HEK293 (cell line): ENCODE data around the gene ROM1.

Experiments
- CTCF ChIA-PET: fragments of 350-600 bp; formaldehyde crosslinking; extraction: SDS; loops from one replicate; lab custom pipeline; 2021; ENCODE audit warnings: antibody characterized with exemption; lab: Yijun Ruan, JAX
- POLR2A ChIA-PET: fragments of 300-600 bp; formaldehyde crosslinking; extraction: SDS; loops from one replicate; lab custom pipeline; 2020; ENCODE audit warnings: antibody characterized with exemption, inconsistent platforms; lab: Yijun Ruan, JAX
- H3K27ac ChIP-seq: fragments of 200-500 bp; sonication (Bioruptor generic); 2 replicates; pipeline ENCODE4 v1.5.1; 2014; ENCODE audit warnings: low read depth, low read length, control low read depth, inconsistent platforms; ENCODE audit errors: extremely low read depth
- H3K36me3 ChIP-seq, 2 experiments: fragments of 200-500 bp in 1 of 2; sonication (Bioruptor generic) in 1 of 2; 1 replicate in 1 of 2; 2 replicates in 1 of 2; pipeline ENCODE4 v1.5.1; 2014 to 2017; ENCODE audit warnings: inconsistent platforms in 2 of 2, low read length in 2 of 2; ENCODE audit not compliant: control insufficient read depth in 2 of 2, insufficient read depth in 1 of 2
- H3K4me1 ChIP-seq: fragments of 200-500 bp; sonication (Bioruptor generic); 2 replicates; pipeline ENCODE4 v1.5.1; 2014; ENCODE audit warnings: mild to moderate bottlenecking, low read length, inconsistent platforms; ENCODE audit not compliant: control insufficient read depth, insufficient read depth
- H3K4me3 ChIP-seq: 2 replicates; pipeline ENCODE4 v1.5.1; 2011; ENCODE audit warnings: low read depth, mild to moderate bottlenecking, control low read depth, low read length, moderate library complexity
- H3K9me3 ChIP-seq: fragments of 200-500 bp; sonication (Bioruptor generic); 2 replicates; pipeline ENCODE4 v1.5.1; 2014; ENCODE audit warnings: low read depth, low read length, inconsistent platforms; ENCODE audit not compliant: control insufficient read depth, insufficient read depth
- BCL6B ChIP-seq: fragments of 450-650 bp; formaldehyde crosslinking; IDR thresholded peaks from 2 replicates; pipeline ENCODE4 v1.5.1; 2017; ENCODE audit warnings: missing biosample characterization, missing genetic modification characterization
- CTCF ChIP-seq: fragments of 450-650 bp; formaldehyde crosslinking; IDR thresholded peaks from 2 replicates; pipeline ENCODE4 v1.5.1; 2016; ENCODE audit warnings: missing biosample characterization, missing genetic modification characterization
- GLIS1 ChIP-seq: fragments of 450-650 bp; formaldehyde crosslinking; IDR thresholded peaks from 2 replicates; pipeline ENCODE4 v1.5.1; 2016; ENCODE audit warnings: missing biosample characterization, missing genetic modification characterization
- IKZF3 ChIP-seq: fragments of 450-650 bp; IDR thresholded peaks from 2 replicates; pipeline ENCODE4 v1.5.0; 2018; ENCODE audit warnings: missing biosample characterization, mild to moderate bottlenecking, missing genetic modification characterization, moderate library complexity
- KLF1 ChIP-seq: fragments of 450-650 bp; formaldehyde crosslinking; IDR thresholded peaks from 2 replicates; pipeline ENCODE4 v1.5.1; 2016; ENCODE audit warnings: missing biosample characterization, missing genetic modification characterization
- KLF10 ChIP-seq: fragments of 450-650 bp; IDR thresholded peaks from 2 replicates; pipeline ENCODE4 v1.5.1; 2018; ENCODE audit warnings: missing biosample characterization, mild to moderate bottlenecking, missing genetic modification characterization
- PRDM1 ChIP-seq: fragments of 450-650 bp; formaldehyde crosslinking; IDR thresholded peaks from 2 replicates; pipeline ENCODE4; 2016; ENCODE audit warnings: missing biosample characterization, missing genetic modification characterization
- SCRT2 ChIP-seq: fragments of 450-650 bp; formaldehyde crosslinking; IDR thresholded peaks from 2 replicates; pipeline ENCODE4 v1.5.1; 2016; ENCODE audit warnings: missing biosample characterization, missing genetic modification characterization
- SP3 ChIP-seq: fragments of 450-650 bp; formaldehyde crosslinking; IDR thresholded peaks from 2 replicates; pipeline ENCODE4 v1.5.1; 2016; ENCODE audit warnings: missing biosample characterization, missing genetic modification characterization
- TCF7L2 ChIP-seq: IDR thresholded peaks from 2 replicates; pipeline ENCODE4 v1.6.1; 2011; ENCODE audit warnings: low read depth, mild to moderate bottlenecking, inconsistent platforms, low read length, moderate library complexity, borderline replicate concordance
- WT1 ChIP-seq: fragments of 450-650 bp; formaldehyde crosslinking; IDR thresholded peaks from 2 replicates; pipeline ENCODE4 v1.5.1; 2016; ENCODE audit warnings: missing biosample characterization, missing genetic modification characterization
- ZBTB21 ChIP-seq: fragments of 450-650 bp; formaldehyde crosslinking; IDR thresholded peaks from 2 replicates; pipeline ENCODE4 v1.5.1; 2017; ENCODE audit warnings: missing biosample characterization, missing genetic modification characterization
- ZFP3 ChIP-seq: fragments of 450-650 bp; formaldehyde crosslinking; IDR thresholded peaks from 2 replicates; pipeline ENCODE4 v1.5.1; 2016; ENCODE audit warnings: low read depth, missing biosample characterization, missing genetic modification characterization
- ZNF121 ChIP-seq: fragments of 450-650 bp; formaldehyde crosslinking; IDR thresholded peaks from 2 replicates; pipeline ENCODE4 v1.5.1; 2016; ENCODE audit warnings: missing biosample characterization, missing genetic modification characterization
- ZNF132 ChIP-seq: fragments of 450-650 bp; formaldehyde crosslinking; IDR thresholded peaks from 2 replicates; pipeline ENCODE4 v1.5.1; 2017; ENCODE audit warnings: missing biosample characterization, missing genetic modification characterization, borderline replicate concordance
- ZNF174 ChIP-seq: fragments of 450-650 bp; formaldehyde crosslinking; IDR thresholded peaks from 2 replicates; pipeline ENCODE4 v1.5.0; 2017; ENCODE audit warnings: missing biosample characterization, mild to moderate bottlenecking, missing genetic modification characterization
- ZNF175 ChIP-seq: fragments of 450-650 bp; formaldehyde crosslinking; IDR thresholded peaks from 2 replicates; pipeline ENCODE4 v1.5.1; 2016; ENCODE audit warnings: missing biosample characterization, missing genetic modification characterization
- ZNF211 ChIP-seq: fragments of 450-650 bp; formaldehyde crosslinking; IDR thresholded peaks from 2 replicates; pipeline ENCODE4 v1.5.1; 2016; ENCODE audit warnings: low read depth, missing biosample characterization, missing genetic modification characterization
- ZNF274 ChIP-seq, 2 experiments: fragments of 200-500 bp in 1 of 2; fragments of 450-650 bp in 1 of 2; sonication (Bioruptor generic) in 1 of 2; formaldehyde crosslinking in 1 of 2; IDR thresholded peaks; 2 replicates each; pipeline versions ENCODE4 v1.5.1 to v1.6.1; 2014 to 2016; ENCODE audit warnings: borderline replicate concordance in 1 of 2, inconsistent platforms in 1 of 2, low read length in 1 of 2, missing biosample characterization in 1 of 2, missing genetic modification characterization in 1 of 2
- ZNF335 ChIP-seq: fragments of 450-650 bp; formaldehyde crosslinking; conservative IDR thresholded peaks from 2 replicates; pipeline ENCODE4 v1.5.1; 2016; ENCODE audit warnings: missing biosample characterization, missing genetic modification characterization
- ZNF426 ChIP-seq: fragments of 450-650 bp; formaldehyde crosslinking; IDR thresholded peaks from 2 replicates; pipeline ENCODE4 v1.5.1; 2017; ENCODE audit warnings: missing biosample characterization, missing genetic modification characterization, mild to moderate bottlenecking, inconsistent platforms, moderate library complexity
- ZNF561 ChIP-seq: fragments of 450-650 bp; IDR thresholded peaks from 2 replicates; pipeline ENCODE4 v1.5.1; 2018; ENCODE audit warnings: missing biosample characterization, missing genetic modification characterization, borderline replicate concordance
- ZNF658 ChIP-seq: fragments of 450-650 bp; formaldehyde crosslinking; IDR thresholded peaks from 2 replicates; pipeline ENCODE4; 2016; ENCODE audit warnings: missing biosample characterization, missing genetic modification characterization
- ZNF707 ChIP-seq: fragments of 450-650 bp; formaldehyde crosslinking; IDR thresholded peaks from 2 replicates; pipeline ENCODE4 v1.5.1; 2016; ENCODE audit warnings: missing biosample characterization, missing genetic modification characterization
- ZSCAN30 ChIP-seq: fragments of 450-650 bp; IDR thresholded peaks from 2 replicates; pipeline ENCODE4 v1.5.1; 2018; ENCODE audit warnings: missing biosample characterization, mild to moderate bottlenecking, missing genetic modification characterization, moderate library complexity
- ZSCAN4 ChIP-seq: fragments of 450-650 bp; formaldehyde crosslinking; IDR thresholded peaks from 2 replicates; pipeline ENCODE4 v1.5.1; 2017; ENCODE audit warnings: missing biosample characterization, missing genetic modification characterization

The ROM1 gene

GRCh38 chr11:62632492-62632891, 19.4 kb downstream of the ROM1 start:
- Histone ChIP-seq H3K4me3 (no peak overlapping the region), H3K36me3 (peaks cover 43 to 95% of the 10 kb centered on the region in 2 experiments), H3K9me3 (no peaks in the 10 kb centered on the region)
- POLR2A ChIA-PET = interaction anchor here (0.6 to 1.6 kb wide), 2 partner anchors 40 to 233 kb away, joined by 3 to 6 read pairs; partner anchors contain the start of gene LBHD1
- TF ChIP-seq ZBTB21 (tag by site-specific recombination) = no peak
- TF ChIP-seq ZNF132 (tag by site-specific recombination) = no peak
- TF ChIP-seq KLF10 (tag by site-specific recombination) = no peak
- no peak for TF ChIP-seq TCF7L2
- no peak for TF ChIP-seq CTCF (tag by site-specific recombination)
- TF ChIP-seq ZNF174 (tag by site-specific recombination) = no peak
- TF ChIP-seq ZNF707 (tag by site-specific recombination) = no peak
- no peak for TF ChIP-seq ZNF426
- no peak for TF ChIP-seq ZNF561 (tag by site-specific recombination)
- no peak for TF ChIP-seq KLF1 (tag by site-specific recombination)
- TF ChIP-seq, all 188 proteins: peak for 0
- Histone ChIP-seq H3K27ac (no peak overlapping the region), H3K4me1 (no peaks in the 10 kb centered on the region)
- CTCF ChIA-PET = interaction anchor here (0.6 to 0.7 kb wide), 2 partner anchors 41 to 247 kb away, joined by 3 read pairs; no protein-coding TSS in a partner anchor

DNA sequence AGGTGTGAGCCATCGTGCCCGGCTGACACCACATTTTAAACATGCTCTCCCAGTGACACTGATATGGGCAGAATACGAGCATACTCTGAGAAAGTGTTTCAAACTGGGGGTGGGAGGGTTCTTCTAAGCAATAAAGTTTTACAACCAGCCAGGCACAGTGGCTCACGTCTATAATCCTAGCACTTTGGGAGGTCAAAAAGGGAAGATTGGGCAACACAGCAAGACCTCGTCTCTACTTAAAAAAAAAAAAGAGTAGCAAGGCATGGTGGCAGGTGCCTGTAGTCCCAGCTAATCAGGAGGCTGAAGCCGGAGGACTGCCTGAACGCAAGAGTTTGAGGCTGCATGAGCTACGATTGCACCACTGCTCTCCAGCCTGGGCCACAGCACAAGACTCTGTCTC, 31.2 kb downstream of the ROM1 start:
- no peak overlapping the region for H3K27ac ChIP-seq
- ChIA-PET CTCF (no interaction called here), POLR2A (interaction anchor here (0.6 to 5.2 kb wide), 6 partner anchors 10 to 161 kb away, joined by 3 to 59 read pairs (median 6); partner anchors contain the start of genes C11orf98, CSKMT, EEF1G and LBHD1)

GRCh38 chr11:62645671-62645945, 32.6 kb downstream of the ROM1 start:
- Histone ChIP-seq H3K4me3 (peak overlapping the region; percentile 86), H3K27ac (peak overlapping the region; percentile 83; the same call in 1 of the 2 replicates), H3K9me3 (no peaks in the 10 kb centered on the region), H3K4me1 (peaks cover 3% of the 10 kb centered on the region; the same call in 1 of the 2 replicates), H3K36me3 (peaks cover 5 to 54% of the 10 kb centered on the region in 2 experiments; a peak in 2 of 3 replicates)
- POLR2A ChIA-PET = interaction anchor here (1.1 to 5.9 kb wide), 14 partner anchors 8 to 256 kb away, joined by 3 to 79 read pairs (median 6); partner anchors contain the start of genes B3GAT3, C11orf98, CSKMT and EEF1G
- CTCF ChIA-PET = interaction anchor here (0.9 to 1.5 kb wide), 3 partner anchors 10 to 85 kb away, joined by 3 to 5 read pairs (median 4); no protein-coding TSS in a partner anchor
- TF ChIP-seq IKZF3 (tag by site-specific recombination) (no peak), SP3 (no peak), ZNF211 (tag by site-specific recombination) (no peak), CTCF (tag by site-specific recombination) (no peak), ZNF175 (tag by site-specific recombination) (no peak), ZNF658 (tag by site-specific recombination) (no peak), PRDM1 (tag by site-specific recombination) (no peak), BCL6B (tag by site-specific recombination) (no peak), ZFP3 (no peak)

More for the DNA sequence above, 31.2 kb downstream of the ROM1 start:
- H3K36me3 ChIP-seq = peaks cover 5 to 50% of the 10 kb centered on the region in 2 experiments; a peak in 2 of 3 replicates
- no peak for TF ChIP-seq ZNF175 (tag by site-specific recombination)
- TF ChIP-seq TCF7L2 = no peak
- TF ChIP-seq ZNF274 (IDR thresholded peaks at IDR 0.05; ENCODE audit: low read length) = no peak
- TF ChIP-seq ZNF274 (tag by site-specific recombination; IDR thresholded peaks at IDR 0.05; ENCODE audit: borderline replicate concordance) = no peak
- no peak for TF ChIP-seq ZNF335
- no peak for TF ChIP-seq ZSCAN4 (tag by site-specific recombination)
- no peak for TF ChIP-seq ZNF121
- TF ChIP-seq GLIS1 (tag by site-specific recombination) = peak; percentile 25; the same call in 1 of the 2 replicates
- no peak for TF ChIP-seq ZSCAN30 (tag by site-specific recombination)
- TF ChIP-seq WT1 (tag by site-specific recombination) = peak; percentile 40; the same call in 1 of the 2 replicates
- TF ChIP-seq SCRT2 (tag by site-specific recombination) = no peak
- no peaks in the 10 kb centered on the region for H3K9me3 ChIP-seq
- no peak overlapping the region for H3K4me3 ChIP-seq
- H3K4me1 ChIP-seq = peaks cover 3% of the 10 kb centered on the region; the same call in 1 of the 2 replicates
